ENCODE measurements around the gene FIBCD1. TPM values are rescaled to one million over a fixed set of nuclear protein-coding genes. Genes with fewer than 3 reads are reported as not detected.

The FIBCD1 gene
- total and polyA plus RNA-seq, 2 of the 8 experiments (the other 6 are each of a cell fraction or from before 2014, with no cell fraction given): 6.1 to 8.8 TPM

Other genes starting within 250 kb of the FIBCD1 start
- 84.3 and 93.6 TPM in 2 replicates for gene EXOSC2, start 245.5 kb downstream of the FIBCD1 start, total RNA-seq (2021; fragmentation: NEBNext Ultra II Directional; extraction: Animal tissue kit (Norgen Biotek cat#: 25700))
- gene EXOSC2, start 245.5 kb downstream of the FIBCD1 start, polyA plus RNA-seq (2011; rRNA removed): 39.3 and 47.8 TPM in 2 replicates
- 104 and 110 TPM in 2 replicates for gene ABL1, start 104.0 kb downstream of the FIBCD1 start, total RNA-seq (2021; fragmentation: NEBNext Ultra II Directional; extraction: Animal tissue kit (Norgen Biotek cat#: 25700))
- 35.3 and 50.0 TPM in 2 replicates for gene ABL1, start 104.0 kb downstream of the FIBCD1 start, polyA plus RNA-seq (2011; rRNA removed)
- not detected in 2 replicates for gene QRFP, start 42.4 kb downstream of the FIBCD1 start, total RNA-seq (2021; fragmentation: NEBNext Ultra II Directional; extraction: Animal tissue kit (Norgen Biotek cat#: 25700))
- gene QRFP, start 42.4 kb downstream of the FIBCD1 start, polyA plus RNA-seq (2011; rRNA removed): not detected in 2 replicates
- 12.3 and 13.2 TPM in 2 replicates for gene LAMC3, start 69.9 kb upstream of the FIBCD1 start, total RNA-seq (2021; fragmentation: NEBNext Ultra II Directional; extraction: Animal tissue kit (Norgen Biotek cat#: 25700))
- gene LAMC3, start 69.9 kb upstream of the FIBCD1 start, polyA plus RNA-seq (2011; rRNA removed): 9.3 and 11.5 TPM in 2 replicates
- 149 and 153 TPM in 2 replicates for gene AIF1L, start 157.3 kb upstream of the FIBCD1 start, total RNA-seq (2021; fragmentation: NEBNext Ultra II Directional; extraction: Animal tissue kit (Norgen Biotek cat#: 25700))
- 68.2 and 70.7 TPM in 2 replicates for gene AIF1L, start 157.3 kb upstream of the FIBCD1 start, polyA plus RNA-seq (2011; rRNA removed)
- 39.0 and 50.2 TPM in 2 replicates for gene NUP214, start 186.3 kb upstream of the FIBCD1 start, total RNA-seq (2021; fragmentation: NEBNext Ultra II Directional; extraction: Animal tissue kit (Norgen Biotek cat#: 25700))
- 28.6 and 37.6 TPM in 2 replicates for gene NUP214, start 186.3 kb upstream of the FIBCD1 start, polyA plus RNA-seq (2011; rRNA removed)